GM19397 (cell line): ENCODE measurements around the gene GPN2.
"Not testable (repeated sequence)": the region's sequence is repeated elsewhere in the genome, so short reads cannot be mapped to it uniquely, and the experiment has no call there.

Experiments
- ATAC-seq: cut with Tn5 transposase; IDR thresholded peaks from one replicate; pipeline ENCODE4 v1.9.1; 2021; ENCODE audit warnings: mild to moderate bottlenecking, moderate library complexity; ENCODE audit not compliant: unreplicated experiment

Gene GPN2

GRCh38 chr1:26907071-26907917 is 17.2 kb upstream of the GPN2 start:
- ATAC-seq: no peak

- no peak for ATAC-seq
These were observed 10.9 kb upstream of the GPN2 start for GRCh38 chr1:26900815-26901511.

- peak; percentile 67 for ATAC-seq
These were observed 10.1 kb upstream of the GPN2 start, which contains the start of gene GPATCH3 for GRCh38 chr1:26900001-26900814. Gene GPATCH3 (minus strand): TSS chr1:26900467. CDS start chr1:26900442, 25 bp downstream.

GRCh38 chr1:26897351-26897750 is 7.3 kb upstream of the GPN2 start:
- no peak for ATAC-seq

GRCh38 chr1:26894263-26894662 is 4.2 kb upstream of the GPN2 start:
- no peak for ATAC-seq

GRCh38 chr1:26890467-26890796 is 349 bp upstream of the GPN2 start:
- peak; percentile 27 for ATAC-seq

GRCh38 chr1:26888231-26888630 is 1.9 kb downstream of the GPN2 start:
- ATAC-seq: no peak

- ATAC-seq: no peak
These were observed 3.0 kb downstream of the GPN2 start for GRCh38 chr1:26887125-26887524.

GRCh38 chr1:26882696-26883463 is 7.2 kb downstream of the GPN2 start:
- no peak for ATAC-seq

GRCh38 chr1:26881611-26882010 is 8.5 kb downstream of the GPN2 start:
- ATAC-seq: not testable (repeated sequence)

- no peak for ATAC-seq
These were observed 10.3 kb downstream of the GPN2 start for GRCh38 chr1:26879793-26880192.

GRCh38 chr1:26877326-26877725 is 12.8 kb downstream of the GPN2 start:
- ATAC-seq: no peak

- no peak for ATAC-seq
These were observed 15.2 kb downstream of the GPN2 start for GRCh38 chr1:26874896-26875295.

GRCh38 chr1:26873097-26873496 is 17.0 kb downstream of the GPN2 start:
- ATAC-seq: not testable (repeated sequence)

- ATAC-seq: peak; percentile 90
These were observed 25.2 kb downstream of the GPN2 start for GRCh38 chr1:26864610-26865480.

- no peak for ATAC-seq
These were observed 26.4 kb downstream of the GPN2 start for GRCh38 chr1:26863685-26864077.

GRCh38 chr1:26862781-26863684 is 27.1 kb downstream of the GPN2 start, which contains the start of gene SFN:
Gene SFN (plus strand): TSS chr1:26863149. CDS start chr1:26863213, 64 bp downstream.
- no peak for ATAC-seq

- ATAC-seq: no peak
These were observed 28.1 kb downstream of the GPN2 start for GRCh38 chr1:26861889-26862378.
